HG03064 (cell line): ENCODE data around the gene HS3ST4.

Experiments
- ATAC-seq: cut with Tn5 transposase; IDR thresholded peaks from one replicate; pipeline ENCODE4 v1.9.1; 2021; ENCODE audit warnings: low read depth; ENCODE audit not compliant: unreplicated experiment

The HS3ST4 gene

GRCh38 chr16:26157319-26157718 lies 465.6 kb downstream of the HS3ST4 start:
- no peak for ATAC-seq

GRCh38 chr16:26158142-26158759 lies 466.5 kb downstream of the HS3ST4 start:
- no peak for ATAC-seq

- ATAC-seq = no peak
Observed at GRCh38 chr16:26161461-26162180, 469.9 kb downstream of the HS3ST4 start.

- no peak for ATAC-seq
Observed at GRCh38 chr16:26169473-26169872, 477.7 kb downstream of the HS3ST4 start.

- no peak for ATAC-seq
Observed at GRCh38 chr16:26175944-26176343, 484.2 kb downstream of the HS3ST4 start.

GRCh38 chr16:26177438-26177837 lies 485.7 kb downstream of the HS3ST4 start:
- ATAC-seq = no peak

GRCh38 chr16:26178298-26178697 lies 486.5 kb downstream of the HS3ST4 start:
- ATAC-seq = no peak

GRCh38 chr16:26186091-26186615 lies 494.4 kb downstream of the HS3ST4 start:
- no peak for ATAC-seq
